ENCODE results near the gene TNFRSF19. TPM values are rescaled to one million over a fixed set of nuclear protein-coding genes. Genes with fewer than 3 reads are reported as not detected.

TNFRSF19 gene
- total and polyA plus RNA-seq, 2 of the 8 experiments (the other 6 are each of a cell fraction or from before 2014, with no cell fraction given) = 0.50 to 0.95 TPM

DNA sequence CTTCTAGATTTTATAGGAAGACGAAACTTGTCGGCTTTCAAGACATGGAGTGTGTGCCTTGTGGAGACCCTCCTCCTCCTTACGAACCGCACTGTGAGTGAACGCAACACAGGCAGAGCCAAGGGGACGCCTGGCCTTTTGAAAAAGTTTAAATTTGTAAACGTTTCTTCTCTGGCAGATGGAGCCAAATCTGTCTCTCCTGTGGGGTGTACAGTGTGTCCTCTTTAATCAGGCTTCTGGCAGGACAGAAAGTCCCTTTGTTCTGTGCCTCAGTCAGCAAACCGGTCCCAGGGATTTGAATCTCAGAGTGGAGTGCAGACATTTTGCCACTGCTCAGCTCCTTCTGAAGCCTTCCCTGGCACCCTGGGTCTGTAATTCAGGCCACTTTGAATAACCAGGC lies 56.5 kb downstream of the TNFRSF19 start:
- H3K4ac ChIP-seq (replicated peaks; ENCODE audit: insufficient read length, low read depth, low read length) = no peak overlapping the region
- no peak overlapping the region for H4K8ac ChIP-seq (ENCODE audit: extremely low read depth, insufficient read depth, low read length)
- no peak overlapping the region for H3K14ac ChIP-seq (ENCODE audit: insufficient read length)
- H2AK5ac ChIP-seq (ENCODE audit: low read depth, low read length) = no peak overlapping the region
- H3K79me1 ChIP-seq (ENCODE audit: low read depth, low read length) = no peaks in the 10 kb centered on the region
- ChIA-PET CTCF (ENCODE audit: partially characterized antibody) (interaction anchor here (1.4 kb wide), 1 partner anchor 8 kb away, joined by 4 read pairs; no protein-coding TSS in a partner anchor), POLR2A (ENCODE audit: partially characterized antibody) (no interaction called here)
- no peak overlapping the region for H3K23ac ChIP-seq (ENCODE audit: insufficient read length)
- no peak for DNase-seq (ENCODE audit: low read depth in 1 of 2, low spot score in 2 of 2)
- H3K79me2 ChIP-seq (ENCODE audit: control insufficient read depth in 1 of 2, insufficient read depth in 2 of 2, low read length in 2 of 2) = no peaks in the 10 kb centered on the region
- H3K9ac ChIP-seq (replicated peaks in 1 of 4; ENCODE audit: extremely low read depth in 1 of 4, low read depth in 3 of 4, low read length in 3 of 4) = no peak overlapping the region
- no peaks in the 10 kb centered on the region; a peak in 1 of 8 replicates for H3K36me3 ChIP-seq (ENCODE audit: control insufficient read depth in 2 of 4, insufficient read depth in 4 of 4, low read length in 3 of 4)
- no peak overlapping the region for H2BK120ac ChIP-seq (replicated peaks; ENCODE audit: low read depth, low read length)
- no peak overlapping the region for H4K91ac ChIP-seq (replicated peaks; ENCODE audit: insufficient read length, low read length)
- H2AFZ ChIP-seq (ENCODE audit: low read length) = peak overlapping the region; percentile 78
- H3K4me2 ChIP-seq (ENCODE audit: insufficient read depth in 1 of 2, low read depth in 2 of 2, low read length in 2 of 2) = no peak overlapping the region
- H2BK15ac ChIP-seq (ENCODE audit: low read length) = no peak overlapping the region
- H3K4me3 ChIP-seq (ENCODE audit: extremely low read depth in 1 of 4, insufficient read depth in 2 of 4, low read depth in 3 of 4, low read length in 4 of 4) = no peak overlapping the region
- H3K56ac ChIP-seq (replicated peaks; ENCODE audit: insufficient read length, low read depth, low read length) = no peak overlapping the region
- no peak overlapping the region for H2BK20ac ChIP-seq (ENCODE audit: low read length)
- H3K23me2 ChIP-seq (ENCODE audit: low read depth, low read length) = no peaks in the 10 kb centered on the region
- H3K9me3 ChIP-seq (ENCODE audit: insufficient read depth in 2 of 2, low read depth in 1 of 2, low read length in 1 of 2) = no peaks in the 10 kb centered on the region
- no peak for FAIRE-seq
- H3K27ac ChIP-seq (ENCODE audit: low read depth, low read length) = no peak overlapping the region
- WGBS, 2 experiments (ENCODE audit: extremely low coverage in 1 of 2, insufficient coverage in 1 of 2, insufficient read length in 1 of 2, insufficient replicate concordance in 2 of 2, low coverage in 1 of 2, low lambda C conversion rate in 2 of 2, missing lambda C conversion rate in 1 of 2) = 83% methylated on average over 8 of the region's 8 CpGs; no CpG with 5 or more reads in 1 of the 2 experiments
- no peak overlapping the region for H2BK5ac ChIP-seq (ENCODE audit: low read depth, low read length)
- H3K18ac ChIP-seq (ENCODE audit: extremely low read depth, low read length) = no peak overlapping the region
- no peaks in the 10 kb centered on the region for H3K27me3 ChIP-seq (replicated peaks in 1 of 4; ENCODE audit: control insufficient read depth in 3 of 4, extremely low read depth in 1 of 4, insufficient read depth in 3 of 4, low read length in 3 of 4)
- no peaks in the 10 kb centered on the region for H4K20me1 ChIP-seq (replicated peaks in 1 of 2; ENCODE audit: control insufficient read depth in 1 of 2, insufficient read depth in 2 of 2, low read length in 2 of 2)
- no peak overlapping the region for H4K5ac ChIP-seq (ENCODE audit: insufficient read length, low read depth, low read length)
- H3K4me1 ChIP-seq (replicated peaks in 1 of 4; ENCODE audit: control insufficient read depth in 3 of 4, insufficient read depth in 4 of 4, low read length in 3 of 4) = peaks cover 0 to 15% (median 8%) of the 10 kb centered on the region in 4 experiments; a peak in 5 of 7 replicates
- H2BK12ac ChIP-seq (ENCODE audit: low read depth, low read length) = no peak overlapping the region
- no peak for TF ChIP-seq CBX8 (IDR thresholded peaks at IDR 0.05; ENCODE audit: borderline replicate concordance, low read depth, low read length)
- TF ChIP-seq YY1 (IDR thresholded peaks at IDR 0.05; ENCODE audit: low read depth, low read length) = no peak
- TF ChIP-seq, protein P1, sequence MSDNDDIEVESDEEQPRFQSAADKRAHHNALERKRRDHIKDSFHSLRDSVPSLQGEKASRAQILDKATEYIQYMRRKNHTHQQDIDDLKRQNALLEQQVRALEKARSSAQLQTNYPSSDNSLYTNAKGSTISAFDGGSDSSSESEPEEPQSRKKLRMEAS (IDR thresholded peaks at IDR 0.05) = no peak
- no peak for TF ChIP-seq SIRT6 (IDR thresholded peaks at IDR 0.05; ENCODE audit: low read length)
- no peak for TF ChIP-seq SP2 (IDR thresholded peaks at IDR 0.05; ENCODE audit: low read length)
- no peak for TF ChIP-seq BRCA1 (IDR thresholded peaks at IDR 0.05; ENCODE audit: low read depth, low read length)
- TF ChIP-seq GABPA (IDR thresholded peaks at IDR 0.05; ENCODE audit: borderline replicate concordance, insufficient read depth, low read length) = no peak
- TF ChIP-seq POLR2AphosphoS5 (IDR thresholded peaks at IDR 0.05; ENCODE audit: low read depth, low read length) = no peak
- TF ChIP-seq SRF (IDR thresholded peaks at IDR 0.05; ENCODE audit: low read depth, low read length) = no peak
- TF ChIP-seq FOSL1 (IDR thresholded peaks at IDR 0.05; ENCODE audit: insufficient read depth, low read depth, low read length) = no peak
- TF ChIP-seq KDM1A (IDR thresholded peaks at IDR 0.05; ENCODE audit: borderline replicate concordance, low read length) = no peak
- no peak for TF ChIP-seq TBP (IDR thresholded peaks at IDR 0.05; ENCODE audit: low read depth, low read length)
- no peak for TF ChIP-seq RXRA (IDR thresholded peaks at IDR 0.05; ENCODE audit: insufficient read depth, low read depth, low read length)
- TF ChIP-seq BACH1 (IDR thresholded peaks at IDR 0.05; ENCODE audit: low read length) = no peak
